IMR-90 (cell line): ENCODE measurements around the gene ISCA2. TPM values are rescaled to one million over a fixed set of nuclear protein-coding genes. Genes with fewer than 3 reads are reported as not detected.

Experiments used
- ATAC-seq: fragments of 200-7000 bp; cut with Tn5 transposase; 2 replicates; pipeline ENCODE4 v1.9.1; 2020; ENCODE audit warnings: low read depth, mild to moderate bottlenecking, moderate library complexity
- BruUV-seq: library from RNA; stranded (reverse); fragments of 400-500 nt; replicated peaks from 2 replicates; lab custom pipeline; 2021; lab: Mats Ljungman, UMichigan
- CTCF ChIA-PET: fragments of 300-600 bp; formaldehyde crosslinking; extraction: SDS; loops from one replicate; lab custom pipeline; 2021; ENCODE audit warnings: antibody characterized with exemption; lab: Yijun Ruan, JAX
- POLR2A ChIA-PET: fragments of 300-600 bp; sonication (Branson Sonifier 250); formaldehyde crosslinking; loops from one replicate; lab custom pipeline; 2022; ENCODE audit warnings: antibody characterized with exemption; ENCODE audit not compliant: unreplicated experiment; lab: Charles Lee
- DNase-seq: peaks from one replicate; pipeline ENCODE4 v3.0.0; 2013
- H2AFZ ChIP-seq: replicated peaks from 2 replicates; pipeline ENCODE3; 2013; ENCODE audit warnings: low read length, mild to moderate bottlenecking; ENCODE audit not compliant: poor library complexity
- H2AK5ac ChIP-seq: 2 replicates; pipeline ENCODE4 v1.6.1; 2013; ENCODE audit warnings: low read depth, low read length, inconsistent platforms
- H2AK9ac ChIP-seq: replicated peaks from 2 replicates; pipeline ENCODE3; 2013; ENCODE audit warnings: mild to moderate bottlenecking, low read depth, low read length, moderate library complexity; ENCODE audit not compliant: poor library complexity
- H2BK120ac ChIP-seq: 2 replicates; pipeline ENCODE4 v1.6.1; 2013; ENCODE audit warnings: low read depth, low read length, inconsistent platforms
- H2BK15ac ChIP-seq: 3 replicates; pipeline ENCODE4 v1.6.1; 2013; ENCODE audit warnings: low read depth, low read length, inconsistent platforms
- H2BK20ac ChIP-seq: 2 replicates; pipeline ENCODE4 v1.6.1; 2013; ENCODE audit warnings: low read depth, mild to moderate bottlenecking, inconsistent platforms, low read length, moderate library complexity
- H2BK5ac ChIP-seq: 2 replicates; pipeline ENCODE4 v1.6.1; 2013; ENCODE audit warnings: mild to moderate bottlenecking, low read depth, low read length, inconsistent platforms; ENCODE audit not compliant: poor library complexity, severe bottlenecking
- H3K14ac ChIP-seq: replicated peaks from 2 replicates; pipeline ENCODE4 v1.6.1; 2013; ENCODE audit warnings: low read depth, low read length, inconsistent platforms
- H3K18ac ChIP-seq: 2 replicates; pipeline ENCODE4 v1.6.1; 2013; ENCODE audit warnings: low read depth, low read length, control low read depth
- H3K23ac ChIP-seq: 2 replicates; pipeline ENCODE4 v1.6.1; 2013; ENCODE audit warnings: low read depth, low read length, inconsistent platforms
- H3K27ac ChIP-seq: 2 replicates; pipeline ENCODE4 v1.5.1; 2013; ENCODE audit warnings: mild to moderate bottlenecking, control low read depth, low read length; ENCODE audit not compliant: insufficient read depth
- H3K27me3 ChIP-seq: 2 replicates; pipeline ENCODE4 v1.6.1; 2013; ENCODE audit warnings: low read length; ENCODE audit not compliant: control insufficient read depth, insufficient read depth
- H3K36me3 ChIP-seq: 2 replicates; pipeline ENCODE4 v1.6.1; 2013; ENCODE audit warnings: low read length, mixed read lengths; ENCODE audit not compliant: control insufficient read depth, insufficient read depth
- H3K4ac ChIP-seq: 2 replicates; pipeline ENCODE4 v1.6.1; 2013; ENCODE audit warnings: low read depth, low read length, inconsistent platforms
- H3K4me1 ChIP-seq: 2 replicates; pipeline ENCODE4 v1.6.1; 2013; ENCODE audit warnings: low read length, mixed read lengths; ENCODE audit not compliant: control insufficient read depth, insufficient read depth
- H3K4me2 ChIP-seq: 2 replicates; pipeline ENCODE4 v1.6.1; 2013; ENCODE audit warnings: low read depth, mild to moderate bottlenecking, control low read depth, low read length, moderate library complexity
- H3K4me3 ChIP-seq: 2 replicates; pipeline ENCODE4 v1.5.1; 2013; ENCODE audit warnings: low read depth, mild to moderate bottlenecking, control low read depth, low read length, moderate library complexity; ENCODE audit not compliant: insufficient read depth
- H3K56ac ChIP-seq: 2 replicates; pipeline ENCODE4 v1.6.1; 2013; ENCODE audit warnings: low read length, inconsistent platforms; ENCODE audit not compliant: insufficient read depth; ENCODE audit errors: extremely low read depth
- H3K79me1 ChIP-seq, 2 experiments: 2 replicates each; pipeline ENCODE4 v1.6.1; 2013; ENCODE audit warnings: low read length in 2 of 2, inconsistent platforms in 1 of 2, low read depth in 1 of 2
- H3K9ac ChIP-seq: 2 replicates; pipeline ENCODE4 v1.6.1; 2013; ENCODE audit warnings: low read depth, low read length, control low read depth
- H3K9me1 ChIP-seq: 2 replicates; pipeline ENCODE4 v1.6.1; 2013; ENCODE audit warnings: low read length, inconsistent platforms; ENCODE audit not compliant: insufficient read depth
- H3K9me3 ChIP-seq: 2 replicates; pipeline ENCODE4 v1.6.1; 2013; ENCODE audit warnings: low read length; ENCODE audit not compliant: control insufficient read depth, insufficient read depth
- H4K20me1 ChIP-seq: 2 replicates; pipeline ENCODE4 v1.6.1; 2013; ENCODE audit warnings: low read length, inconsistent platforms; ENCODE audit not compliant: insufficient read depth
- H4K5ac ChIP-seq: 2 replicates; pipeline ENCODE4 v1.6.1; 2013; ENCODE audit warnings: mild to moderate bottlenecking, low read depth, low read length, control low read depth
- H4K8ac ChIP-seq, 2 experiments: 2 replicates each; pipeline ENCODE4 v1.6.1; 2013; ENCODE audit warnings: low read depth in 2 of 2, low read length in 2 of 2, control low read depth in 1 of 2, inconsistent platforms in 1 of 2
- H4K91ac ChIP-seq: 2 replicates; pipeline ENCODE4 v1.6.1; 2013; ENCODE audit warnings: low read depth, low read length, inconsistent platforms; ENCODE audit not compliant: insufficient read depth
- BHLHE40 ChIP-seq: fragments of 150-350 bp; IDR thresholded peaks from 2 replicates; pipeline ENCODE4 v1.6.1; 2016; ENCODE audit warnings: mild to moderate bottlenecking, low read depth, low read length
- CEBPB ChIP-seq: IDR thresholded peaks from 2 replicates; pipeline ENCODE4 v1.6.1; 2012; ENCODE audit warnings: low read depth, low read length, improper control_type of control experiment
- CHD1 ChIP-seq: IDR thresholded peaks from 2 replicates; pipeline ENCODE4 v1.6.1; 2012; ENCODE audit warnings: low read depth, low read length, improper control_type of control experiment
- ELK1 ChIP-seq: fragments of 150-350 bp; IDR thresholded peaks from 2 replicates; pipeline ENCODE4 v1.6.1; 2016; ENCODE audit warnings: low read depth, mild to moderate bottlenecking, low read length, moderate library complexity, borderline replicate concordance
- FOS ChIP-seq: fragments of 150-350 bp; IDR thresholded peaks from 2 replicates; pipeline ENCODE4 v1.6.1; 2016; ENCODE audit warnings: low read depth, low read length
- MAFK ChIP-seq: IDR thresholded peaks from 2 replicates; pipeline ENCODE4 v1.6.1; 2012; ENCODE audit warnings: low read depth, low read length, improper control_type of control experiment
- MAZ ChIP-seq: IDR thresholded peaks from 2 replicates; pipeline ENCODE4 v1.6.1; 2012; ENCODE audit warnings: low read depth, mild to moderate bottlenecking, low read length, improper control_type of control experiment, moderate library complexity, borderline replicate concordance
- MXI1 ChIP-seq: IDR thresholded peaks from 2 replicates; pipeline ENCODE4 v1.6.1; 2012; ENCODE audit warnings: low read depth, mild to moderate bottlenecking, low read length, moderate library complexity, borderline replicate concordance
- NFE2L2 ChIP-seq: fragments of 150-350 bp; IDR thresholded peaks from 2 replicates; pipeline ENCODE4 v1.6.1; 2016; ENCODE audit warnings: low read depth, mild to moderate bottlenecking, low read length
- POLR2A ChIP-seq: IDR thresholded peaks from 2 replicates; pipeline ENCODE4 v1.6.1; 2012; ENCODE audit warnings: mild to moderate bottlenecking, low read depth, low read length
- RAD21 ChIP-seq: IDR thresholded peaks from 2 replicates; pipeline ENCODE4 v1.6.1; 2012; ENCODE audit warnings: low read length, improper control_type of control experiment
- RCOR1 ChIP-seq: IDR thresholded peaks from 2 replicates; pipeline ENCODE4 v1.6.1; 2012; ENCODE audit warnings: mild to moderate bottlenecking, low read length, improper control_type of control experiment; ENCODE audit not compliant: insufficient replicate concordance
- RFX5 ChIP-seq: IDR thresholded peaks from 2 replicates; pipeline ENCODE4 v1.8.0; 2012; ENCODE audit warnings: low read depth, mild to moderate bottlenecking, low read length, moderate library complexity
- SMC3 ChIP-seq: fragments of 150-350 bp; IDR thresholded peaks from 2 replicates; pipeline ENCODE4 v1.6.1; 2016; ENCODE audit warnings: low read depth, mild to moderate bottlenecking, antibody characterized with exemption, low read length, moderate library complexity
- USF2 ChIP-seq: fragments of 150-350 bp; IDR thresholded peaks from 2 replicates; pipeline ENCODE4 v1.6.1; 2017; ENCODE audit warnings: mild to moderate bottlenecking, antibody characterized with exemption, low read length, low read depth
- WGBS, 2 experiments: methylation state at CpG; one replicate each; pipeline versions ENCODE4 v1.1.5 to v1.1.7; 2013; ENCODE audit warnings: missing lambda C conversion rate in 2 of 2; ENCODE audit not compliant: insufficient read length in 1 of 2; ENCODE audit errors: extremely low coverage in 2 of 2; 5-methylcytosine and 5-hydroxymethylcytosine counted together
- dilution Hi-C: fragments of 300-500 bp; cut with HindIII; formaldehyde crosslinking; loops from one replicate; pipeline ENCODE4 v1.14.3; 2018; ENCODE audit warnings: low sequenced_read_pairs; ENCODE audit not compliant: unreplicated experiment
- in situ Hi-C: fragments of 300-500 bp; cut with MboI; formaldehyde crosslinking; loops from 3 replicates; pipeline ENCODE4 v1.14.3; 2019; ENCODE audit warnings: low sequenced_read_pairs, inconsistent platforms, mixed read lengths
- intact Hi-C: fragments of 100-400 bp; cut with micrococcal nuclease; formaldehyde crosslinking; loops from 2 replicates; pipeline ENCODE4 v1.10.0; 2022
- polyA plus RNA-seq, 3 experiments: library from polyadenylated mRNA; depleted of rRNA; stranded (reverse); fragments of >200 nt; gene quantifications; 2 replicates each; pipeline ENCODE4 v1.2.3, GENCODE V29; 2012; ENCODE audit warnings: low replicate concordance in 1 of 3
- total RNA-seq: library from RNA; depleted of rRNA; stranded (reverse); fragments of >200 nt; gene quantifications from 2 replicates; pipeline ENCODE4 v1.2.3, GENCODE V29; 2012

ISCA2 gene
- total and polyA plus RNA-seq, 2 of the 4 experiments (the other 2 are of a cell fraction), result 5.4 to 25.7 TPM

- TF ChIP-seq RAD21, result peak; percentile 87
Measured at GRCh38 chr14:74501135-74501614, 7.6 kb downstream of the ISCA2 start (continued).

- Histone ChIP-seq H2BK15ac (peak overlapping the region; percentile 62; the same call in 1 of the 3 replicates), H3K9me1 (no peaks in the 10 kb centered on the region; the same call in 1 of the 2 replicates), H3K27me3 (no peaks in the 10 kb centered on the region), H3K27ac (no peak overlapping the region), H3K9me3 (no peaks in the 10 kb centered on the region), H2AK5ac (peak overlapping the region; percentile 79), H4K91ac (no peak overlapping the region), H2AFZ (peak overlapping the region; percentile 70), H2AK9ac (peak overlapping the region; percentile 71), H3K9ac (no peak overlapping the region), H3K36me3 (peaks cover 23% of the 10 kb centered on the region), H3K4ac (peak overlapping the region; percentile 69), H3K23ac (0 out of 2 replicates have a peak overlapping the region, but pooled peaks have one; percentile 29), H3K14ac (no peak overlapping the region; the same call in 1 of the 2 replicates), H2BK5ac (no peak overlapping the region), H3K56ac (no peak overlapping the region), H4K20me1 (no peaks in the 10 kb centered on the region), H4K5ac (0 out of 2 replicates have a peak overlapping the region, but pooled peaks have one; percentile 33), H3K79me1 (peaks cover 7 to 22% of the 10 kb centered on the region in 2 experiments), H3K18ac (no peak overlapping the region), H3K4me3 (no peak overlapping the region), H2BK120ac (peak overlapping the region; percentile 80), H3K4me1 (peaks cover 3% of the 10 kb centered on the region; the same call in 1 of the 2 replicates), H4K8ac (0 out of 4 replicates have a peak overlapping the region, but pooled peaks of 1 of the 2 experiments have one; percentile 11), H3K4me2 (no peak overlapping the region), H2BK20ac (peak overlapping the region; percentile 83; the same call in 1 of the 2 replicates)
- intact Hi-C loops, result loop anchor here (1.0 kb wide), 3 partner anchors 108 to 303 kb away; no protein-coding TSS in a partner anchor
- ATAC-seq, result no peak
- no TSS peak for BruUV-seq
- no peak for DNase-seq
- CTCF ChIA-PET, result interaction anchor here (0.5 to 1.2 kb wide), 3 partner anchors 8 to 298 kb away, joined by 3 to 4 read pairs (median 3); partner anchors contain the start of genes ISCA2 and NPC2
- POLR2A ChIA-PET, result no interaction called here
- in situ Hi-C loops, result loop anchor here (5.0 to 10.0 kb wide), 2 partner anchors 106 to 293 kb away; no protein-coding TSS in a partner anchor
- WGBS, 2 experiments, result 50% methylated on average over 2 of the region's 5 CpGs; no CpG with 5 or more reads in 1 of the 2 experiments
- dilution Hi-C loops, result no loop called here
- TF ChIP-seq FOS (no peak), POLR2A (no peak), CEBPB (no peak), MXI1 (no peak), USF2 (no peak), RFX5 (no peak), MAZ (no peak), MAFK (no peak), RAD21 (no peak), BHLHE40 (no peak), SMC3 (no peak), CHD1 (no peak), NFE2L2 (no peak), RCOR1 (no peak), ELK1 (no peak)
Measured at GRCh38 chr14:74501691-74502090, 8.1 kb downstream of the ISCA2 start.
